CD4-positive, alpha-beta T cell treated with Interleukin-10 for 1 hour (primary cell): ENCODE data around the gene ASTN1.

Experiments used
- DNase-seq: peaks from one replicate; pipeline ENCODE4 v3.0.0-alpha.2; 2020

Gene ASTN1

GRCh38 chr1:176905648-176906047 lies 258.9 kb downstream of the ASTN1 start:
- DNase-seq = no peak

- DNase-seq = no peak
Observed at GRCh38 chr1:176904057-176904751, 260.3 kb downstream of the ASTN1 start.

- no peak for DNase-seq
Observed at GRCh38 chr1:176903474-176903873, 261.0 kb downstream of the ASTN1 start.

GRCh38 chr1:176899321-176899720 lies 265.2 kb downstream of the ASTN1 start:
- DNase-seq = no peak

- peak; percentile 15 for DNase-seq
Observed at GRCh38 chr1:176897350-176898236, 266.9 kb downstream of the ASTN1 start.

GRCh38 chr1:176896216-176896615 lies 268.3 kb downstream of the ASTN1 start:
- no peak for DNase-seq

GRCh38 chr1:176894450-176894849 lies 270.1 kb downstream of the ASTN1 start:
- DNase-seq = no peak

GRCh38 chr1:176893625-176894352 lies 270.7 kb downstream of the ASTN1 start:
- DNase-seq = no peak

GRCh38 chr1:176888471-176889032 lies 276.0 kb downstream of the ASTN1 start:
- no peak for DNase-seq

GRCh38 chr1:176885751-176886150 lies 278.8 kb downstream of the ASTN1 start:
- no peak for DNase-seq

- no peak for DNase-seq
Observed at GRCh38 chr1:176885341-176885740, 279.2 kb downstream of the ASTN1 start.

- no peak for DNase-seq
Observed at GRCh38 chr1:176884911-176885310, 279.6 kb downstream of the ASTN1 start.

- DNase-seq = no peak
Observed at GRCh38 chr1:176884286-176884685, 280.2 kb downstream of the ASTN1 start.

GRCh38 chr1:176880955-176881595 lies 283.4 kb downstream of the ASTN1 start:
- DNase-seq = peak; percentile 25

- DNase-seq = no peak
Observed at GRCh38 chr1:176879784-176880620, 284.5 kb downstream of the ASTN1 start.

GRCh38 chr1:176878750-176879536 lies 285.6 kb downstream of the ASTN1 start:
- no peak for DNase-seq

- no peak for DNase-seq
Observed at GRCh38 chr1:176877557-176877956, 287.0 kb downstream of the ASTN1 start.

GRCh38 chr1:176876966-176877515 lies 287.5 kb downstream of the ASTN1 start:
- no peak for DNase-seq

- DNase-seq = no peak
Observed at GRCh38 chr1:176869577-176869976, 294.9 kb downstream of the ASTN1 start.

GRCh38 chr1:176866011-176866714 lies 298.3 kb downstream of the ASTN1 start:
- no peak for DNase-seq
